Kidney epithelial cell (primary cell): ENCODE results near the gene LRRN4. TPM values are rescaled to one million over a fixed set of nuclear protein-coding genes. Genes with fewer than 3 reads are reported as not detected.

Experiments
- DNase-seq: peaks from one replicate; pipeline ENCODE4 v3.0.0-alpha.2; 2010; ENCODE audit warnings: low read depth
- H3K27me3 ChIP-seq: 2 replicates; pipeline ENCODE4 v1.6.0; 2011; ENCODE audit warnings: low read length; ENCODE audit not compliant: control insufficient read depth, insufficient read depth
- H3K36me3 ChIP-seq: 2 replicates; pipeline ENCODE4 v1.5.1; 2011; ENCODE audit warnings: low read length; ENCODE audit not compliant: control insufficient read depth, insufficient read depth
- H3K4me3 ChIP-seq: 2 replicates; pipeline ENCODE4 v1.5.1; 2011; ENCODE audit warnings: low read depth, mild to moderate bottlenecking, control low read depth, low read length
- CTCF ChIP-seq: IDR thresholded peaks from 2 replicates; pipeline ENCODE4 v1.5.1; 2011; ENCODE audit warnings: mild to moderate bottlenecking, moderate library complexity, low read length, control low read depth, inconsistent platforms; ENCODE audit not compliant: insufficient read depth, poor library complexity, severe bottlenecking
- total RNA-seq: library from RNA; depleted of rRNA; stranded (reverse); fragments of >200 nt; gene quantifications from 2 replicates; pipeline ENCODE4 v1.2.3, GENCODE V29; 2015

Gene LRRN4
- total RNA-seq, 1 donor from 2014 or later = 65.3 TPM

GRCh38 chr20:6045566-6045965 lies 8.3 kb downstream of the LRRN4 start:
- Histone ChIP-seq H3K4me3 (no peak overlapping the region), H3K27me3 (no peaks in the 10 kb centered on the region), H3K36me3 (peaks cover 4% of the 10 kb centered on the region)
- no peak for TF ChIP-seq CTCF
- no peak for DNase-seq

GRCh38 chr20:6044115-6044514 lies 9.7 kb downstream of the LRRN4 start:
- no peak for TF ChIP-seq CTCF
- Histone ChIP-seq H3K27me3 (no peaks in the 10 kb centered on the region), H3K36me3 (peaks cover 4% of the 10 kb centered on the region), H3K4me3 (no peak overlapping the region)
- no peak for DNase-seq

GRCh38 chr20:6041808-6042265 lies 12.0 kb downstream of the LRRN4 start:
- TF ChIP-seq CTCF = no peak
- Histone ChIP-seq H3K4me3 (no peak overlapping the region), H3K36me3 (peaks cover 2% of the 10 kb centered on the region), H3K27me3 (no peaks in the 10 kb centered on the region)
- DNase-seq = no peak

- H3K27me3 ChIP-seq = no peaks in the 10 kb centered on the region
- H3K36me3 ChIP-seq = peaks cover 2% of the 10 kb centered on the region
- no peak overlapping the region for H3K4me3 ChIP-seq
- DNase-seq = no peak
- no peak for TF ChIP-seq CTCF
These were observed 12.7 kb downstream of the LRRN4 start for GRCh38 chr20:6040958-6041807.

- H3K4me3 ChIP-seq = no peak overlapping the region
- H3K36me3 ChIP-seq = peaks cover 2% of the 10 kb centered on the region
- DNase-seq = no peak
- TF ChIP-seq CTCF = no peak
- H3K27me3 ChIP-seq = no peaks in the 10 kb centered on the region
These were observed 13.3 kb downstream of the LRRN4 start for GRCh38 chr20:6040540-6040939.

- Histone ChIP-seq H3K27me3 (no peaks in the 10 kb centered on the region), H3K4me3 (no peak overlapping the region), H3K36me3 (peaks cover 2% of the 10 kb centered on the region)
- DNase-seq = no peak
- TF ChIP-seq CTCF = no peak
These were observed 14.1 kb downstream of the LRRN4 start for GRCh38 chr20:6039766-6040165.
